HepG2 (cell line): ENCODE measurements around the gene OR4C15. TPM values are rescaled to one million over a fixed set of nuclear protein-coding genes. Genes with fewer than 3 reads are reported as not detected.

Experiments
- ATAC-seq: fragments of 200-7000 bp; cut with Tn5 transposase; 3 replicates; pipeline ENCODE4 v1.9.1; 2020; ENCODE audit warnings: mild to moderate bottlenecking, moderate library complexity
- Bru-seq: library from RNA; stranded (reverse); fragments of 400-500 nt; gene quantifications from one replicate; lab custom pipeline; 2021; lab: Mats Ljungman, UMichigan
- BruChase-seq, 2 experiments: library from RNA; stranded (reverse); fragments of 400-500 nt; gene quantifications; one replicate each; lab custom pipeline; 2021; lab: Mats Ljungman, UMichigan
- BruUV-seq: library from RNA; stranded (reverse); fragments of 400-500 nt; replicated peaks from 2 replicates; lab custom pipeline; 2021; lab: Mats Ljungman, UMichigan
- CTCF ChIA-PET: fragments of 300-600 bp; formaldehyde crosslinking; extraction: SDS; loops from one replicate; lab custom pipeline; 2021; ENCODE audit warnings: low total read pairs, inconsistent platforms, low intra/inter-chr PET ratio; lab: Yijun Ruan, JAX
- POLR2A ChIA-PET: fragments of 350-600 bp; sonication (Branson Sonifier 250); formaldehyde crosslinking; loops from one replicate; lab custom pipeline; 2020; ENCODE audit warnings: antibody characterized with exemption, inconsistent platforms; lab: Yijun Ruan, JAX
- DNase-seq: peaks from one replicate; pipeline ENCODE4 v3.0.0-alpha.2; 2015; ENCODE audit warnings: low spot score
- FAIRE-seq: peaks from 3 replicates; lab custom pipeline; 2011; peaks lifted over from hg19 to GRCh38; lab: Jason Lieb, UNC
- H2AFZ ChIP-seq: one replicate; pipeline ENCODE4 v1.6.1; 2011; ENCODE audit warnings: low read length, inconsistent platforms
- H3K27ac ChIP-seq: fragments of 300-600 bp; 3 replicates; pipeline ENCODE4 v1.8.0; 2011; ENCODE audit warnings: mixed run types, mild to moderate bottlenecking, mixed read lengths, low read length, inconsistent platforms; ENCODE audit not compliant: insufficient read depth; ENCODE audit errors: extremely low read length
- H3K27me3 ChIP-seq, 2 experiments: fragments of 200-600 bp in 1 of 2; 2 replicates in 1 of 2; 3 replicates in 1 of 2; pipeline versions ENCODE4 v1.6.0 to v1.8.0; 2011; ENCODE audit warnings: low read length in 2 of 2, mild to moderate bottlenecking in 2 of 2, moderate library complexity in 2 of 2, inconsistent platforms in 1 of 2; ENCODE audit not compliant: insufficient read depth in 2 of 2, control insufficient read depth in 1 of 2
- H3K36me3 ChIP-seq, 2 experiments: fragments of 200-600 bp in 1 of 2; replicated peaks in 1 of 2; 2 replicates in 1 of 2; 3 replicates in 1 of 2; pipeline versions ENCODE4 v1.5.1 to v1.8.0; 2011; ENCODE audit warnings: low read length in 2 of 2, inconsistent platforms in 1 of 2; ENCODE audit not compliant: insufficient read depth in 2 of 2, control insufficient read depth in 1 of 2
- H3K4me1 ChIP-seq: 2 replicates; pipeline ENCODE4 v1.5.1; 2012; ENCODE audit warnings: low read length, inconsistent platforms; ENCODE audit not compliant: insufficient read depth
- H3K4me2 ChIP-seq: 2 replicates; pipeline ENCODE4 v1.6.0; 2011; ENCODE audit warnings: low read depth, low read length, inconsistent platforms
- H3K4me3 ChIP-seq, 3 experiments: fragments of 200-600 bp in 1 of 3; sonication (generic), shearing (Covaris generic) in 1 of 3; replicated peaks in 1 of 3; 2 replicates each; pipeline ENCODE4 v1.5.1; 2011 to 2016; ENCODE audit warnings: low read length in 3 of 3, inconsistent platforms in 2 of 3, low read depth in 2 of 3, mild to moderate bottlenecking in 2 of 3, control low read depth in 1 of 3, mixed read lengths in 1 of 3; ENCODE audit not compliant: insufficient read depth in 1 of 3
- H3K79me2 ChIP-seq: one replicate; pipeline ENCODE4 v1.6.1; 2011; ENCODE audit warnings: low read length, inconsistent platforms; ENCODE audit not compliant: insufficient read depth
- H3K9ac ChIP-seq: 2 replicates; pipeline ENCODE4 v1.6.0; 2011; ENCODE audit warnings: mild to moderate bottlenecking, low read depth, low read length, inconsistent platforms; ENCODE audit not compliant: insufficient read depth
- H3K9me3 ChIP-seq: 2 replicates; pipeline ENCODE4 v1.5.1; 2012; ENCODE audit warnings: mild to moderate bottlenecking, low read length
- H4K20me1 ChIP-seq: 2 replicates; pipeline ENCODE4 v1.6.0; 2011; ENCODE audit warnings: inconsistent platforms, mild to moderate bottlenecking, low read length, moderate library complexity; ENCODE audit not compliant: insufficient read depth
- ASH2L ChIP-seq: fragments of 300-600, 200-600 bp; sonication (generic); IDR thresholded peaks from 2 replicates; pipeline ENCODE4 v1.7.0; 2017; ENCODE audit warnings: low read depth, mild to moderate bottlenecking, moderate library complexity, mixed read lengths, low read length; ENCODE audit not compliant: insufficient read length
- CCAR2 ChIP-seq: fragments of 200-400 bp; formaldehyde crosslinking; optimal IDR thresholded peaks from 2 replicates; pipeline ENCODE3; 2018; ENCODE audit warnings: low read depth, mild to moderate bottlenecking, low read length, moderate library complexity
- GRHL1 ChIP-seq: sonication (generic); formaldehyde crosslinking; conservative IDR thresholded peaks from 2 replicates; pipeline ENCODE4 v1.8.0; 2022; ENCODE audit warnings: missing genetic modification reagents
- ISX ChIP-seq: sonication (generic); formaldehyde crosslinking; conservative IDR thresholded peaks from 2 replicates; pipeline ENCODE4 v1.5.0; 2020; ENCODE audit warnings: missing genetic modification reagents
- KAT2B ChIP-seq: fragments of 150-350 bp; IDR thresholded peaks from 2 replicates; pipeline ENCODE4 v1.6.1; 2014; ENCODE audit warnings: low read depth, low read length, borderline replicate concordance
- MXD4 ChIP-seq: IDR thresholded peaks from 2 replicates; pipeline ENCODE4 v1.6.1; 2016; ENCODE audit warnings: mild to moderate bottlenecking, missing biosample characterization, missing genetic modification reagents
- NR2F6 ChIP-seq, 2 experiments: IDR thresholded peaks; 2 replicates each; pipeline ENCODE4 v1.6.1; 2016; ENCODE audit warnings: antibody characterized with exemption in 1 of 2, mild to moderate bottlenecking in 1 of 2
- PRDM4 ChIP-seq: sonication (generic); formaldehyde crosslinking; IDR thresholded peaks from 2 replicates; pipeline ENCODE4 v1.9.0; 2021; ENCODE audit warnings: missing genetic modification reagents, borderline replicate concordance
- THYN1 ChIP-seq: sonication (generic); formaldehyde crosslinking; IDR thresholded peaks from 2 replicates; pipeline ENCODE4 v1.8.1; 2023; ENCODE audit warnings: low read depth, mild to moderate bottlenecking, moderate library complexity, missing genetic modification reagents, borderline replicate concordance
- ZBTB8A ChIP-seq: sonication (generic); formaldehyde crosslinking; IDR thresholded peaks from 2 replicates; pipeline ENCODE4 v1.4.0; 2020; ENCODE audit warnings: mild to moderate bottlenecking, low read depth, missing genetic modification reagents, borderline replicate concordance
- ZGPAT ChIP-seq: IDR thresholded peaks from 2 replicates; pipeline ENCODE4 v1.6.1; 2016; ENCODE audit warnings: mild to moderate bottlenecking
- ZNF292 ChIP-seq: sonication (generic); formaldehyde crosslinking; IDR thresholded peaks from 2 replicates; pipeline ENCODE4 v1.8.1; 2022; ENCODE audit warnings: mild to moderate bottlenecking, low read depth, missing genetic modification reagents, borderline replicate concordance
- ZNF317 ChIP-seq: sonication (generic); formaldehyde crosslinking; IDR thresholded peaks from 2 replicates; pipeline ENCODE4 v1.5.0; 2020; ENCODE audit warnings: mild to moderate bottlenecking, missing genetic modification reagents
- ZNF329 ChIP-seq: sonication (generic); formaldehyde crosslinking; IDR thresholded peaks from 2 replicates; pipeline ENCODE4 v1.9.0; 2021; ENCODE audit warnings: low read depth, mild to moderate bottlenecking, missing genetic modification reagents
- ZNF451 ChIP-seq: sonication (generic); formaldehyde crosslinking; IDR thresholded peaks from 2 replicates; pipeline ENCODE4 v1.5.0; 2020; ENCODE audit warnings: mild to moderate bottlenecking, missing genetic modification reagents
- in situ Hi-C: cut with HindIII; loops from 2 replicates; pipeline ENCODE4 v1.10.0; 2017; ENCODE audit warnings: low pct_unique_long_range_greater_than_20kb; ENCODE audit not compliant: extremely low pct_ligation_motif_present
- intact Hi-C: fragments of 100-400 bp; cut with micrococcal nuclease; formaldehyde crosslinking; loops from one replicate; pipeline ENCODE4 v1.10.0; 2022; ENCODE audit not compliant: unreplicated experiment
- long read RNA-seq, 2 experiments: library from RNA in 1 of 2; library from polyadenylated mRNA in 1 of 2; stranded (forward) in 1 of 2; unstranded in 1 of 2; transcript quantifications; one replicate each; pipeline ENCODE4 v2.0.0, GENCODE V29; 2019 to 2022
- polyA minus RNA-seq, 3 experiments: library from RNA; depleted of rRNA, polyadenylated mRNA; stranded (reverse); fragments of >200 nt; gene quantifications; 2 replicates each; pipeline ENCODE4 v1.2.3, GENCODE V29; 2011; ENCODE audit warnings: low replicate concordance in 1 of 3
- polyA plus RNA-seq, 8 experiments: library from polyadenylated mRNA; depleted of rRNA in 3 of 8; stranded (reverse) in 7 of 8; unstranded in 1 of 8; fragments of >200 nt; fragmentation: Illumina TruSeq in 4 of 8; extraction: Trizol in 4 of 8; gene quantifications; 2 replicates each; pipeline versions ENCODE4 v1.2.1 to v1.2.3, GENCODE V29; 2011 to 2016; ENCODE audit warnings: low read depth in 4 of 8, missing spikeins in 1 of 8, mixed read lengths in 1 of 8; ENCODE audit not compliant: insufficient read depth in 1 of 8
- total RNA-seq, 5 experiments: library from RNA; depleted of rRNA; stranded (reverse); fragments of >200 nt; fragmentation: Illumina TruSeq; extraction: Trizol; gene quantifications; 2 replicates each; pipeline ENCODE4 v1.2.3, GENCODE V29; 2016; ENCODE audit warnings: low read depth in 1 of 5

Gene OR4C15
- not detected in 2 replicates for total RNA-seq (2016; rRNA removed; fragmentation: Illumina TruSeq; extraction: Trizol)
- not detected in 2 replicates for total RNA-seq (2016; cell fraction: cytosol; rRNA removed; fragmentation: Illumina TruSeq; extraction: Trizol; ENCODE audit: low read depth)
- not detected in 2 replicates for total RNA-seq (2016; cell fraction: insoluble cytoplasmic fraction; rRNA removed; fragmentation: Illumina TruSeq; extraction: Trizol)
- not detected in 2 replicates for total RNA-seq (2016; cell fraction: membrane; rRNA removed; fragmentation: Illumina TruSeq; extraction: Trizol)
- total RNA-seq (2016; cell fraction: nucleus; rRNA removed; fragmentation: Illumina TruSeq; extraction: Trizol): not detected in 2 replicates
- polyA plus RNA-seq (2011; rRNA removed): not detected in 2 replicates
- not detected in 2 replicates for polyA plus RNA-seq (2011; cell fraction: cytosol; rRNA removed)
- not detected in 2 replicates for polyA plus RNA-seq (2011; cell fraction: nucleus; rRNA removed)
- polyA plus RNA-seq (2012): not detected in 2 replicates
- polyA plus RNA-seq (2016; cell fraction: cytosol; fragmentation: Illumina TruSeq; extraction: Trizol; ENCODE audit: low read depth): not detected in 2 replicates
- polyA plus RNA-seq (2016; cell fraction: insoluble cytoplasmic fraction; fragmentation: Illumina TruSeq; extraction: Trizol; ENCODE audit: low read depth): not detected in 2 replicates
- not detected in 2 replicates for polyA plus RNA-seq (2016; cell fraction: membrane; fragmentation: Illumina TruSeq; extraction: Trizol; ENCODE audit: low read depth)
- polyA plus RNA-seq (2016; cell fraction: nucleus; fragmentation: Illumina TruSeq; extraction: Trizol; ENCODE audit: insufficient read depth, low read depth): not detected in 2 replicates
- polyA minus RNA-seq (2011; rRNA and poly(A)+ RNA removed; ENCODE audit: low replicate concordance): not detected in 2 replicates
- not detected in 2 replicates for polyA minus RNA-seq (2011; cell fraction: cytosol; rRNA and poly(A)+ RNA removed)
- polyA minus RNA-seq (2011; cell fraction: nucleus; rRNA and poly(A)+ RNA removed): not detected in 2 replicates
- Bru-seq, nascent RNA: not detected
- BruChase-seq, experiment 1, labeled RNA remaining after a 6-hour chase: not detected
- not detected for BruChase-seq, experiment 2, labeled RNA remaining after a 2-hour chase
- long read RNA-seq, experiment 1: 0 reads
- long read RNA-seq, experiment 2: 0 reads

GRCh38 chr11:55554169-55554568 is at the start of gene OR4C15:
OR4C15 (plus strand) TSS chr11:55554469; CDS start chr11:55554469, 0 bp downstream.
- DNase-seq: no peak
- Histone ChIP-seq H2AFZ (no peak within 1 kb of the TSS), H3K9me3 (peaks cover 70% of the 10 kb centered on the region), H3K79me2 (no peaks in the 10 kb centered on the region), H3K27me3 (no peaks in the 10 kb centered on the region), H3K4me2 (no peak within 1 kb of the TSS), H3K27ac (no peak within 1 kb of the TSS), H4K20me1 (no peaks in the 10 kb centered on the region), H3K4me1 (no peaks in the 10 kb centered on the region), H3K4me3 (no peak within 1 kb of the TSS), H3K36me3 (no peaks in the 10 kb centered on the region), H3K9ac (no peak within 1 kb of the TSS)
- intact Hi-C loops: no loop called here
- ChIA-PET POLR2A (no interaction called here), CTCF (no interaction called here)
- no peak for FAIRE-seq
- no peak for ATAC-seq
- in situ Hi-C loops: no loop called here
- BruUV-seq: no TSS peak
- TF ChIP-seq ZNF451 (CRISPR knock-in tag): no peak
- no peak for TF ChIP-seq ZBTB8A (CRISPR knock-in tag)
- TF ChIP-seq ISX: no peak
- no peak for TF ChIP-seq ZNF317 (CRISPR knock-in tag)
- TF ChIP-seq PRDM4: no peak
- no peak for TF ChIP-seq NR2F6 (IDR thresholded peaks at IDR 0.05)
- TF ChIP-seq NR2F6 (CRISPR knock-in tag; IDR thresholded peaks at IDR 0.05): no peak
- no peak for TF ChIP-seq ZNF329
- TF ChIP-seq THYN1 (CRISPR knock-in tag): no peak
- TF ChIP-seq MXD4: no peak
- no peak for TF ChIP-seq GRHL1 (CRISPR knock-in tag)
- TF ChIP-seq KAT2B: no peak
- TF ChIP-seq ZGPAT (CRISPR knock-in tag): no peak
- TF ChIP-seq ZNF292: no peak
- TF ChIP-seq CCAR2: no peak
- no peak for TF ChIP-seq ASH2L
